Bronchial epithelial cell (primary cell): ENCODE data around the gene EGFL7. TPM values are rescaled to one million over a fixed set of nuclear protein-coding genes. Genes with fewer than 3 reads are reported as not detected.

Source experiments
- DNase-seq: peaks from one replicate; pipeline ENCODE4 v3.0.0-alpha.2; 2010; ENCODE audit warnings: low read depth
- FAIRE-seq: peaks from 2 replicates; lab custom pipeline; 2011; peaks lifted over from hg19 to GRCh38; lab: Jason Lieb, UNC
- H3K27me3 ChIP-seq: 2 replicates; pipeline ENCODE4 v1.5.1; 2011; ENCODE audit warnings: low read length; ENCODE audit not compliant: control insufficient read depth, insufficient read depth
- H3K36me3 ChIP-seq: 2 replicates; pipeline ENCODE4 v1.5.1; 2011; ENCODE audit warnings: low read length; ENCODE audit not compliant: control insufficient read depth, insufficient read depth
- H3K4me3 ChIP-seq: 2 replicates; pipeline ENCODE4 v1.5.1; 2011; ENCODE audit warnings: mild to moderate bottlenecking, low read depth, low read length, control low read depth
- total RNA-seq: library from RNA; depleted of rRNA; stranded (reverse); fragments of >200 nt; gene quantifications from 2 replicates; pipeline ENCODE4 v1.2.1, GENCODE V29; 2014
- TF ChIP-seq, protein P1 (sequence below): IDR thresholded peaks from 2 replicates; pipeline ENCODE4 v1.5.1; 2011; ENCODE audit warnings: mild to moderate bottlenecking, moderate library complexity, low read length, control low read depth, inconsistent platforms; ENCODE audit not compliant: insufficient read depth, severe bottlenecking

EGFL7 gene
- total RNA-seq, 1 donor from 2014 or later, result 11.8 TPM

DNA sequence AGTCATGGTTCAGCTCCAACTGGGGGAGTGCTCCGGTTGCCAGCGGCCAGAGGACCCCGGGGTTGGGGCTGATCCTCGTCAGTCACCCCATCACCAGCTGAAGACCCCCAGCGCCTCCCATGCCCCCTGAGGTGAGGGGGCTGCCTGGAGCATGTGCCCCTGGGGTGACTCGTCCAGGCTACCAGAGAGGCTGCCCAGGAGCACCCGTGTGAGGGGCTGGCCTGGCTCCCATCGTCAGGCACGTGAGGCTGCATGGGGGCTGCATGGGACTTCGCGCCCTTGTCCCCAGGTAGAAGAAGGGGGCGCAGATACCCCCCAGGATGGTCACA, 46.4 kb upstream of the EGFL7 start:
- no peaks in the 10 kb centered on the region for H3K36me3 ChIP-seq
- FAIRE-seq, result no peak
- H3K4me3 ChIP-seq, result no peak overlapping the region
- TF ChIP-seq, protein P1, sequence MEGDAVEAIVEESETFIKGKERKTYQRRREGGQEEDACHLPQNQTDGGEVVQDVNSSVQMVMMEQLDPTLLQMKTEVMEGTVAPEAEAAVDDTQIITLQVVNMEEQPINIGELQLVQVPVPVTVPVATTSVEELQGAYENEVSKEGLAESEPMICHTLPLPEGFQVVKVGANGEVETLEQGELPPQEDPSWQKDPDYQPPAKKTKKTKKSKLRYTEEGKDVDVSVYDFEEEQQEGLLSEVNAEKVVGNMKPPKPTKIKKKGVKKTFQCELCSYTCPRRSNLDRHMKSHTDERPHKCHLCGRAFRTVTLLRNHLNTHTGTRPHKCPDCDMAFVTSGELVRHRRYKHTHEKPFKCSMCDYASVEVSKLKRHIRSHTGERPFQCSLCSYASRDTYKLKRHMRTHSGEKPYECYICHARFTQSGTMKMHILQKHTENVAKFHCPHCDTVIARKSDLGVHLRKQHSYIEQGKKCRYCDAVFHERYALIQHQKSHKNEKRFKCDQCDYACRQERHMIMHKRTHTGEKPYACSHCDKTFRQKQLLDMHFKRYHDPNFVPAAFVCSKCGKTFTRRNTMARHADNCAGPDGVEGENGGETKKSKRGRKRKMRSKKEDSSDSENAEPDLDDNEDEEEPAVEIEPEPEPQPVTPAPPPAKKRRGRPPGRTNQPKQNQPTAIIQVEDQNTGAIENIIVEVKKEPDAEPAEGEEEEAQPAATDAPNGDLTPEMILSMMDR, result no peak
- DNase-seq, result no peak
- H3K27me3 ChIP-seq, result peaks cover 2% of the 10 kb centered on the region

DNA sequence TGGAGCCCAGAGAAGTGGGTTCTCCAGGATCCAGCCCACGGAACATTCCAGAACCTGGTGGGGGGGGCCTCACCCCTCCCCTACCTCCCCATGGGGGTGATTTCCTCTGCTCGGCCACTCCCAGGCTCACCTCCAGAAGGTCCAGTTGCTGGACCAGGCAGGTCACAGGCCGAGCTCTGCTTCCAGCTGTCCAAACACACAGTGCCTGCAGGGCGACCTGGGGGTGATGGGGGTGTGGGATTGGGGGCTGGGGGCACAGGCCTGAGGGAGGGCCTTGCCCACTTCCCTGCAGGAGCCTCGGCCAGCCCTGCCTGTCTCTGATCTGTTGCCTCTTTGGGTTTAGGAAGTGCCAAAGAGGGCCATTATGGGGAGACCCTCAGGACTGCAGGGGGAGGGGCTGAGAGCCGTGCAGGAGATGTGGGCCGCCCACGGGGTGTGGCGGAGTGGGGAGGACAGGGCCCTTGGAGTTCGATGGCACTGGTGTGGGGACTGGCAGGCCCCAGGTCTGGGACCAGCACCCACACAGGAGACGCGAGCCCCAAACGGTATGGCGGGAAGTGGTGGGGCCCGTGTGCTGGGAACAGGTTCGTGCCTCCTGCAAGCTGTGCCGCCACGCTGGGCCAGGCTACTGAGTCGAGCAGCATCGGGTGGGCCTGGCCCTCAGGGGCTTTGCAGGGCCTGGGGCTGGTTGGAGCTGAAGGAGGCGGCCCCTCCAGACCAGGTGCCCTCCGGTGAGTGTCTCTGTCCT, 45.6 kb upstream of the EGFL7 start:
- TF ChIP-seq, protein P1, result no peak
- FAIRE-seq, result no peak
- peaks cover 2% of the 10 kb centered on the region for H3K27me3 ChIP-seq
- H3K4me3 ChIP-seq, result no peak overlapping the region
- no peak for DNase-seq
- no peaks in the 10 kb centered on the region for H3K36me3 ChIP-seq

DNA sequence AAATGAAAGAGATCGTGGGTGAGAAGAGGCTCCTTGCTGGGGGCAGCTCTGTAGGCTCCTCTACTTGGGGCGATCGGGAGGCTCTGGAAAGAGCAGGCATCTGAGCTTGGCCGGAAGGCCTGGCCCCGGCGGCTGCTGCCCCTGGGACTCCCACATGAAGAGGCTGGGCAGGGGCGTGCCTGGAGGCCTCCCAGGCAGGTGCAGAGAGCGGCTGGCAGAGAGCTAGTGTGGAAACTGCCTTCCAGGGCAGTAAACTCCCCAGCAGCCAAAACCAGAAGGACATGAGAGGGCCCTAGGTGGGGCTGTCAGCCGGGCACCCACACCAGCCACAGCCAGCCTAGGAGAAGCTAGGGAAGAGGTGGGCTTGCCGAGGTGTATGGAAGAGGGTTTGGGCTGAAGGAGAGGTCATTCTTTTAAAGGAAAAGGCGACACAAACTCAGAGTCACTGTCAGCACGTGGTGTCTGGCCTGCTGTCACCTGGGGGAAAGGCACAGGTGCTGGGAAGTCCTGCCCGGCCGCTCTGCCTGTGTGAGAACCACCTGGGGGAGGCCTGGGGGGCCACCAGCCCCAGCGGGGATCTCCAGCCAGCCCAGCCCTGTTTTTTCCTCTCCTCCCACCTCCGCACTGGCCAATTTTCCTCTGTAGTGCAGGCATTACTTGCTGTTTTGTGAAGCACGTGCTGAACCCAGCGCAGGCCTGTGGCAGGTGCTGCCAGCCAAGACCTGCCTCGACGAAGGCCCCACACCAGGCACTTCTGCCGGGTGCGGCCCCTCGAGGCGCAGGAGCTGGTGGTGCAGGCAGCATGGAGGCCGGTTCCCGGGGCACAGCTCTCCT, 44.8 kb upstream of the EGFL7 start:
- TF ChIP-seq, protein P1, result no peak
- no peak for DNase-seq

DNA sequence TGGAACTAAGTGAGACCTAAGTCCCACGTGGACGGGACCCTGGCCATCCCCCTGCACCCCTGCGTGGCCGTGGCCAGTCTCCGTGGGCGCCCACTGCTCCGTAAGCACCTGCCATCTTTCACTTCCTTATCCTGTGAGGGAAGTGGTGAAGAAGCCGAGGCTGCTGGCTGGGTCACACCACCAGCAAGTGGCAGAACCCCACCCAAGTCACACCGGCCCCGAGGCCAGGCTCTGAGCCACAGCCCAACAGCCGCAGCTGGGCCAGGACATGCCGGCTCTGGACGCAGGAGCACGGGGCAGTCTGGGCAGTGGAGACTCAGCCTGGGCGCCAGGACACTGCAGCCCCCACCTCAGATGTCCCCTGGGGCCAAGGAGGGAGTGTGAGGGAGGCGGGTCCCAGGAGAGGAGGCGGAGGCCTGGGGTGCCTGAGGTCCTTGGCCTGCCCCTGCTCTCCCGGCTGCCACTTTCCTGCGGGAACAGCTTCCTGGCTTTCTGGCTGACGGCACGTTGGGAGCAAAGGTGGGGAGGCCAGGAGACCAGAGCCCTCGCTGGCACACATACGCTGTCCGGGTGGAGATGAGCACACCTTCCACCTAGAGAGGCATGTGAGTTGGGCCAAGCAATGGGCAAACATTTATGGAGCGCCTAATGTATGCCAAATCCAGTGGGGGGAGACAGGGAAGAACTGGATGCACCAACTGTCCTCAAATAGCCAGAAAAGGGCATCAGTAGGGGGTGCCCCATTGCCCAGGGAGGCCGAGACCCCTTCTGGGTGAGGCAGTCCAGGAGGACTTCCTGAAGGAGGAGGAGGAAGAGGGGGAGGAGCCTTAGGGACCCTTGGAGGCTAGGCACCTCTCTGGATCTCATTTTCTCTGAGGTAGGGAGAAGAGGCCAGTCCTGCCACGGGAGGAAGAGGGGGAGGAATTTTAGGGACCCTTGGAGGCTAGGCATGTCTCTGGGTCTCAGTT, 43.9 kb upstream of the EGFL7 start:
- no peaks in the 10 kb centered on the region for H3K36me3 ChIP-seq
- FAIRE-seq, result no peak
- TF ChIP-seq, protein P1, result no peak
- DNase-seq, result no peak
- no peak overlapping the region for H3K4me3 ChIP-seq
- H3K27me3 ChIP-seq, result no peaks in the 10 kb centered on the region

More for the DNA sequence above, 44.8 kb upstream of the EGFL7 start:
- H3K4me3 ChIP-seq, result no peak overlapping the region
- H3K36me3 ChIP-seq, result no peaks in the 10 kb centered on the region
- no peak for FAIRE-seq
- no peaks in the 10 kb centered on the region for H3K27me3 ChIP-seq

DNA sequence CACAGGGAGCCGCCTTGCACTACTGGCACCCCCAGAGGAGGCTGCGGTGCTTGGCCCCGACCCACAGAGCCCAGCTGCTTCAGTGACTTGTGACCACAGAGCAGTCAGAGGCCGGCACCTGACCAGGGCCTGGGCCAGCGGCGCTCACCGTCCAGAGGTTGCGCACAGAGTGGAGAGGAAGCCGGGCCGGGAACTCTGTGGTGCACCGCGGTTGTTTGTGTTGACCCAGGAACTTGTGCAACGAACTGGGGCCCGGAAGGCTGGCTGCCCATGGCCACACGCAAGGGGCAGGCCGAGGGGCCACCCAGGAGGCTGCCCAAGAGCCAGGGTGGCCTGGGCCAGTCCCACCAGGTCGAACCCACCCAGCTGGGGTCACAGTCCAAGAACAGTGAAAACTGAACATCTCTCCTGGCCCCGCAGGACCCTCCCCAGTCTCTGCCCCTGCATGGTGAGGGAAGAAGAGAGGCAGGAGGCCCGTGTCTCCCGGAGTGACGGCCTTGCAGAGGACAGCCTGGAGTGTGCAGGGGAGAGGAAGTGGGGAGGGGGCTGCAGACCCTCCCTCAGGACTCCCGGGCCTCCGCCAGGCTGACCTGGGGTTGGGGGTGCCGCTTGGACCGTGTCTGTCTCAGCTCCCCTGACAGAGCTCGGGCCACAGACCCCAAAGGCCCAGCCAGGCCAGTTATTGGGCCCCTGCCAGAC, 42.8 kb upstream of the EGFL7 start:
- DNase-seq (no peak), FAIRE-seq (no peak)
- no peaks in the 10 kb centered on the region for H3K27me3 ChIP-seq
- TF ChIP-seq, protein P1, result no peak
- H3K4me3 ChIP-seq, result no peak overlapping the region
- H3K36me3 ChIP-seq, result no peaks in the 10 kb centered on the region
